HepG2 (cell line): ENCODE results near the gene SCYGR8. TPM values are rescaled to one million over a fixed set of nuclear protein-coding genes. Genes with fewer than 3 reads are reported as not detected.

Experiments
- AGO2 ChIP-seq: fragments of 200-400 bp; formaldehyde crosslinking; optimal IDR thresholded peaks from 2 replicates; pipeline ENCODE3; 2017; ENCODE audit warnings: mild to moderate bottlenecking, low read depth, low read length, moderate library complexity
- HDAC1 ChIP-seq: sonication (generic); formaldehyde crosslinking; IDR thresholded peaks from 2 replicates; pipeline ENCODE4 v1.5.1; 2020; ENCODE audit warnings: mild to moderate bottlenecking, missing genetic modification reagents
- HMG20A ChIP-seq: IDR thresholded peaks from 2 replicates; pipeline ENCODE4 v1.6.1; 2016; ENCODE audit warnings: borderline replicate concordance
- JARID2 ChIP-seq: sonication (generic); formaldehyde crosslinking; IDR thresholded peaks from 2 replicates; pipeline ENCODE4 v1.8.1; 2023; ENCODE audit warnings: missing genetic modification reagents, inconsistent platforms; ENCODE audit not compliant: insufficient replicate concordance
- KAT8 ChIP-seq: IDR thresholded peaks from 2 replicates; pipeline ENCODE4 v1.6.1; 2016; ENCODE audit warnings: missing genetic modification reagents, missing compliant biosample characterization
- KDM4B ChIP-seq: sonication (generic); formaldehyde crosslinking; IDR thresholded peaks from 2 replicates; pipeline ENCODE4 v1.4.0; 2020; ENCODE audit warnings: missing genetic modification reagents
- NCOR1 ChIP-seq: fragments of 200-600 bp; sonication (generic); IDR thresholded peaks from 2 replicates; pipeline ENCODE4 v1.7.0; 2017; ENCODE audit warnings: antibody characterized with exemption, low read length, borderline replicate concordance
- NONO ChIP-seq, 2 experiments: fragments of 450-650 bp in 1 of 2; sonication (generic) in 1 of 2; formaldehyde crosslinking in 1 of 2; IDR thresholded peaks in 1 of 2; conservative IDR thresholded peaks in 1 of 2; 2 replicates each; pipeline versions ENCODE4 v1.6.1 to v1.8.0; 2017 to 2022; ENCODE audit warnings: mild to moderate bottlenecking in 1 of 2, missing genetic modification reagents in 1 of 2, moderate library complexity in 1 of 2
- NR2C2 ChIP-seq: sonication (generic); formaldehyde crosslinking; IDR thresholded peaks from 2 replicates; pipeline ENCODE4 v1.4.0; 2020; ENCODE audit warnings: missing genetic modification reagents, mild to moderate bottlenecking, moderate library complexity, borderline replicate concordance
- POLR2G ChIP-seq: fragments of 200-400 bp; formaldehyde crosslinking; IDR thresholded peaks from 2 replicates; pipeline ENCODE4 v1.6.1; 2018; ENCODE audit warnings: mild to moderate bottlenecking, low read depth, low read length, moderate library complexity
- RXRB ChIP-seq: IDR thresholded peaks from 2 replicates; pipeline ENCODE4 v1.6.1; 2016; ENCODE audit warnings: borderline replicate concordance, missing genetic modification reagents, missing compliant biosample characterization
- TCF7L2 ChIP-seq: IDR thresholded peaks from 2 replicates; pipeline ENCODE4 v1.6.1; 2011; ENCODE audit warnings: mild to moderate bottlenecking, low read depth, low read length, moderate library complexity
- TEAD3 ChIP-seq: optimal IDR thresholded peaks from 2 replicates; pipeline ENCODE3; 2016; ENCODE audit warnings: borderline replicate concordance
- ZNF264 ChIP-seq: sonication (generic); formaldehyde crosslinking; IDR thresholded peaks from 2 replicates; pipeline ENCODE4 v1.4.0; 2020; ENCODE audit warnings: missing genetic modification reagents
- ZNF350 ChIP-seq: sonication (generic); formaldehyde crosslinking; IDR thresholded peaks from 2 replicates; pipeline ENCODE4 v1.4.0; 2020; ENCODE audit warnings: mild to moderate bottlenecking, low read depth, missing genetic modification reagents, borderline replicate concordance
- ZNF678 ChIP-seq: sonication (generic); formaldehyde crosslinking; IDR thresholded peaks from 2 replicates; pipeline ENCODE4 v1.4.0; 2020; ENCODE audit warnings: mild to moderate bottlenecking, missing genetic modification reagents
- ZNF713 ChIP-seq: sonication (generic); formaldehyde crosslinking; IDR thresholded peaks from 2 replicates; pipeline ENCODE4 v1.4.0; 2020; ENCODE audit warnings: mild to moderate bottlenecking, missing genetic modification reagents
- polyA plus RNA-seq, 8 experiments: library from polyadenylated mRNA; depleted of rRNA in 3 of 8; stranded (reverse) in 7 of 8; unstranded in 1 of 8; fragments of >200 nt; fragmentation: Illumina TruSeq in 4 of 8; extraction: Trizol in 4 of 8; gene quantifications; 2 replicates each; pipeline versions ENCODE4 v1.2.1 to v1.2.3, GENCODE V29; 2011 to 2016; ENCODE audit warnings: low read depth in 4 of 8, missing spikeins in 1 of 8, mixed read lengths in 1 of 8; ENCODE audit not compliant: insufficient read depth in 1 of 8
- total RNA-seq, 5 experiments: library from RNA; depleted of rRNA; stranded (reverse); fragments of >200 nt; fragmentation: Illumina TruSeq; extraction: Trizol; gene quantifications; 2 replicates each; pipeline ENCODE4 v1.2.3, GENCODE V29; 2016; ENCODE audit warnings: low read depth in 1 of 5
- TF ChIP-seq, protein P1 (sequence below): sonication (generic); formaldehyde crosslinking; IDR thresholded peaks from 2 replicates; pipeline ENCODE4 v1.5.1; 2020; ENCODE audit warnings: mild to moderate bottlenecking, missing genetic modification reagents
- TF ChIP-seq, protein P2 (sequence below): sonication (generic); formaldehyde crosslinking; IDR thresholded peaks from 2 replicates; pipeline ENCODE4 v1.4.0; 2020; ENCODE audit warnings: mild to moderate bottlenecking, missing genetic modification reagents, borderline replicate concordance
- TF ChIP-seq, protein P3 (sequence below): sonication (generic); formaldehyde crosslinking; IDR thresholded peaks from 2 replicates; pipeline ENCODE4 v1.5.1; 2020; ENCODE audit warnings: mild to moderate bottlenecking, moderate library complexity, missing genetic modification reagents

The SCYGR8 gene
- total and polyA plus RNA-seq, 2 of the 13 experiments (the other 11 are each of a cell fraction or from before 2014, with no cell fraction given) = not detected

DNA sequence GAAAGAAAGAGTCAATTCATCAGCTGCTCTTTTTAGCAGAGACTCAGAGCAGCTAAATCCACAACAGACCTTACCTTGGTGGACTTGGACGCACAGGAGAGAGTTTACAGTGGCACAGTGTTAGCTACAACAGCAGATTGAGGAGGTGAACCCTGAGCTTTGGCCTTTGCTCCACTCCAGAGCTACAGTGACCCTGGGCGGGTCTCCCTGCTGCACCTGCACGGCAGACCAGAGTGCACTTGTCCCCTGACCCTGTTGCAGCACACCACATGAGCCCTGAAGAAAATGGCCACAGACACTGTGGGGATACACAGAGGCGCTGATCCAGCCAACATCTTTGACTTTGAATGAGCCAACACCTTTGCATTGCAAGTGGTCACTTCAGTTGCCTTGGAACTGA lies 38.8 kb upstream of the SCYGR8 start (continued):
- peak; percentile 92 for TF ChIP-seq NCOR1
- TF ChIP-seq TCF7L2 = no peak
- no peak for TF ChIP-seq ZNF713 (CRISPR knock-in tag)
- TF ChIP-seq RXRB (CRISPR knock-in tag) = peak; percentile 89
- peak; percentile 29; the same call in 1 of the 2 replicates for TF ChIP-seq KAT8
- no peak for TF ChIP-seq ZNF264
- TF ChIP-seq NONO (IDR thresholded peaks at IDR 0.05) = no peak
- TF ChIP-seq NONO (CRISPR knock-in tag; conservative IDR thresholded peaks at IDR 0.05) = peak; percentile 72
- peak; percentile 73; the same call in 1 of the 2 replicates for TF ChIP-seq ZNF678 (CRISPR knock-in tag)
- no peak for TF ChIP-seq KDM4B (CRISPR knock-in tag)
- TF ChIP-seq, protein P1, sequence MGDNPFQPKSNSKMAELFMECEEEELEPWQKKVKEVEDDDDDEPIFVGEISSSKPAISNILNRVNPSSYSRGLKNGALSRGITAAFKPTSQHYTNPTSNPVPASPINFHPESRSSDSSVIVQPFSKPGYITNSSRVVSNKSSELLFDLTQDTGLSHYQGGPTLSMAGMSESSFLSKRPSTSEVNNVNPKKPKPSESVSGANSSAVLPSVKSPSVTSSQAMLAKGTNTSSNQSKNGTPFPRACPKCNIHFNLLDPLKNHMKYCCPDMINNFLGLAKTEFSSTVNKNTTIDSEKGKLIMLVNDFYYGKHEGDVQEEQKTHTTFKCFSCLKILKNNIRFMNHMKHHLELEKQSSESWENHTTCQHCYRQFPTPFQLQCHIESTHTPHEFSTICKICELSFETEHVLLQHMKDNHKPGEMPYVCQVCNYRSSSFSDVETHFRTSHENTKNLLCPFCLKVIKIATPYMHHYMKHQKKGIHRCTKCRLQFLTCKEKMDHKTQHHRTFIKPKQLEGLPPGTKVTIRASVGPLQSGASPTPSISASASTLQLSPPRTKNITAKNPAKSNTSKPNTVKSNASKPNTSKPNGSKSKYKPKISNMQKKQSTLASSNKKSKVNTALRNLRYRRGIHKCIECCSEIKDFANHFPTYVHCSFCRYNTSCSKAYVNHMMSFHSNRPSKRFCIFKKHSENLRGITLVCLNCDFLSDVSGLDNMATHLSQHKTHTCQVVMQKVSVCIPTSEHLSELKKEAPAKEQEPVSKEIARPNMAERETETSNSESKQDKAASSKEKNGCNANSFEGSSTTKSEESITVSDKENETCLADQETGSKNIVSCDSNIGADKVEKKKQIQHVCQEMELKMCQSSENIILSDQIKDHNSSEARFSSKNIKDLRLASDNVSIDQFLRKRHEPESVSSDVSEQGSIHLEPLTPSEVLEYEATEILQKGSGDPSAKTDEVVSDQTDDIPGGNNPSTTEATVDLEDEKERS (CRISPR knock-in tag) = 0 out of 2 replicates have a peak, but pooled peaks have one; percentile 67
- no peak for TF ChIP-seq JARID2 (CRISPR knock-in tag)
- peak; percentile 69; the same call in 1 of the 2 replicates for TF ChIP-seq HMG20A (CRISPR knock-in tag)
- TF ChIP-seq, protein P2, sequence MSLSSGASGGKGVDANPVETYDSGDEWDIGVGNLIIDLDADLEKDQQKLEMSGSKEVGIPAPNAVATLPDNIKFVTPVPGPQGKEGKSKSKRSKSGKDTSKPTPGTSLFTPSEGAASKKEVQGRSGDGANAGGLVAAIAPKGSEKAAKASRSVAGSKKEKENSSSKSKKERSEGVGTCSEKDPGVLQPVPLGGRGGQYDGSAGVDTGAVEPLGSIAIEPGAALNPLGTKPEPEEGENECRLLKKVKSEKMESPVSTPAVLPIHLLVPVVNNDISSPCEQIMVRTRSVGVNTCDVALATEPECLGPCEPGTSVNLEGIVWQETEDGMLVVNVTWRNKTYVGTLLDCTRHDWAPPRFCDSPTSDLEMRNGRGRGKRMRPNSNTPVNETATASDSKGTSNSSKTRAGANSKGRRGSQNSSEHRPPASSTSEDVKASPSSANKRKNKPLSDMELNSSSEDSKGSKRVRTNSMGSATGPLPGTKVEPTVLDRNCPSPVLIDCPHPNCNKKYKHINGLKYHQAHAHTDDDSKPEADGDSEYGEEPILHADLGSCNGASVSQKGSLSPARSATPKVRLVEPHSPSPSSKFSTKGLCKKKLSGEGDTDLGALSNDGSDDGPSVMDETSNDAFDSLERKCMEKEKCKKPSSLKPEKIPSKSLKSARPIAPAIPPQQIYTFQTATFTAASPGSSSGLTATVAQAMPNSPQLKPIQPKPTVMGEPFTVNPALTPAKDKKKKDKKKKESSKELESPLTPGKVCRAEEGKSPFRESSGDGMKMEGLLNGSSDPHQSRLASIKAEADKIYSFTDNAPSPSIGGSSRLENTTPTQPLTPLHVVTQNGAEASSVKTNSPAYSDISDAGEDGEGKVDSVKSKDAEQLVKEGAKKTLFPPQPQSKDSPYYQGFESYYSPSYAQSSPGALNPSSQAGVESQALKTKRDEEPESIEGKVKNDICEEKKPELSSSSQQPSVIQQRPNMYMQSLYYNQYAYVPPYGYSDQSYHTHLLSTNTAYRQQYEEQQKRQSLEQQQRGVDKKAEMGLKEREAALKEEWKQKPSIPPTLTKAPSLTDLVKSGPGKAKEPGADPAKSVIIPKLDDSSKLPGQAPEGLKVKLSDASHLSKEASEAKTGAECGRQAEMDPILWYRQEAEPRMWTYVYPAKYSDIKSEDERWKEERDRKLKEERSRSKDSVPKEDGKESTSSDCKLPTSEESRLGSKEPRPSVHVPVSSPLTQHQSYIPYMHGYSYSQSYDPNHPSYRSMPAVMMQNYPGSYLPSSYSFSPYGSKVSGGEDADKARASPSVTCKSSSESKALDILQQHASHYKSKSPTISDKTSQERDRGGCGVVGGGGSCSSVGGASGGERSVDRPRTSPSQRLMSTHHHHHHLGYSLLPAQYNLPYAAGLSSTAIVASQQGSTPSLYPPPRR = peak; percentile 66; the same call in 1 of the 2 replicates
- TF ChIP-seq AGO2 = no peak
- TF ChIP-seq ZNF350 = 0 out of 2 replicates have a peak, but pooled peaks have one; percentile 27
- peak; percentile 90 for TF ChIP-seq HDAC1 (CRISPR knock-in tag)
- TF ChIP-seq, protein P3, sequence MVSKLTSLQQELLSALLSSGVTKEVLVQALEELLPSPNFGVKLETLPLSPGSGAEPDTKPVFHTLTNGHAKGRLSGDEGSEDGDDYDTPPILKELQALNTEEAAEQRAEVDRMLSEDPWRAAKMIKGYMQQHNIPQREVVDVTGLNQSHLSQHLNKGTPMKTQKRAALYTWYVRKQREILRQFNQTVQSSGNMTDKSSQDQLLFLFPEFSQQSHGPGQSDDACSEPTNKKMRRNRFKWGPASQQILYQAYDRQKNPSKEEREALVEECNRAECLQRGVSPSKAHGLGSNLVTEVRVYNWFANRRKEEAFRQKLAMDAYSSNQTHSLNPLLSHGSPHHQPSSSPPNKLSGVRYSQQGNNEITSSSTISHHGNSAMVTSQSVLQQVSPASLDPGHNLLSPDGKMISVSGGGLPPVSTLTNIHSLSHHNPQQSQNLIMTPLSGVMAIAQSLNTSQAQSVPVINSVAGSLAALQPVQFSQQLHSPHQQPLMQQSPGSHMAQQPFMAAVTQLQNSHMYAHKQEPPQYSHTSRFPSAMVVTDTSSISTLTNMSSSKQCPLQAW (CRISPR knock-in tag) = peak; percentile 78; the same call in 1 of the 2 replicates
- TF ChIP-seq TEAD3 (CRISPR knock-in tag) = peak; percentile 37
- TF ChIP-seq NR2C2 (CRISPR knock-in tag) = peak; percentile 91
- TF ChIP-seq POLR2G = no peak
